Mesenchymal stem cell (in vitro differentiated cells and primary cell): ENCODE measurements around the gene FGD2. TPM values are rescaled to one million over a fixed set of nuclear protein-coding genes. Genes with fewer than 3 reads are reported as not detected.

Experiments used
- DNase-seq: peaks from one replicate; pipeline ENCODE4 v3.0.0-alpha.2; 2013
- H2AFZ ChIP-seq: one replicate; pipeline ENCODE4 v1.6.1; 2013; ENCODE audit warnings: low read depth, mild to moderate bottlenecking, control low read depth, inconsistent platforms, low read length, moderate library complexity
- H2AK5ac ChIP-seq: 2 replicates; pipeline ENCODE4 v1.6.1; 2013; ENCODE audit warnings: low read length, moderate library complexity, mild to moderate bottlenecking, inconsistent platforms; ENCODE audit not compliant: severe bottlenecking
- H2BK120ac ChIP-seq: one replicate; pipeline ENCODE4 v1.6.1; 2013; ENCODE audit warnings: low read depth, mild to moderate bottlenecking, inconsistent platforms, low read length, moderate library complexity
- H2BK12ac ChIP-seq, 2 experiments: one replicate each; pipeline ENCODE4 v1.6.1; 2013; ENCODE audit warnings: inconsistent platforms in 2 of 2, low read length in 2 of 2, mild to moderate bottlenecking in 2 of 2, moderate library complexity in 2 of 2, control low read depth in 1 of 2
- H2BK15ac ChIP-seq: one replicate; pipeline ENCODE4 v1.6.1; 2013; ENCODE audit warnings: mild to moderate bottlenecking, low read depth, inconsistent platforms; ENCODE audit not compliant: poor library complexity, severe bottlenecking
- H2BK5ac ChIP-seq: 2 replicates; pipeline ENCODE4 v1.6.1; 2013; ENCODE audit warnings: low read depth, mild to moderate bottlenecking, low read length, control low read depth, inconsistent platforms; ENCODE audit not compliant: poor library complexity, severe bottlenecking
- H3K14ac ChIP-seq, 2 experiments: one replicate each; pipeline ENCODE4 v1.6.1; 2013; ENCODE audit warnings: inconsistent platforms in 2 of 2, low read length in 2 of 2, control low read depth in 1 of 2, mild to moderate bottlenecking in 1 of 2, moderate library complexity in 1 of 2
- H3K18ac ChIP-seq, 2 experiments: one replicate each; pipeline ENCODE4 v1.6.1; 2013; ENCODE audit warnings: inconsistent platforms in 2 of 2, low read length in 2 of 2, control low read depth in 1 of 2, low read depth in 1 of 2, mild to moderate bottlenecking in 1 of 2
- H3K23ac ChIP-seq, 2 experiments: one replicate each; pipeline ENCODE4 v1.6.1; 2013; ENCODE audit warnings: inconsistent platforms in 2 of 2, low read length in 2 of 2, mild to moderate bottlenecking in 2 of 2, moderate library complexity in 2 of 2, control low read depth in 1 of 2
- H3K27ac ChIP-seq: 2 replicates; pipeline ENCODE4 v1.5.1; 2013; ENCODE audit warnings: mild to moderate bottlenecking, moderate library complexity, low read length, control low read depth, inconsistent platforms; ENCODE audit not compliant: poor library complexity, severe bottlenecking
- H3K27me3 ChIP-seq, 2 experiments: 2 replicates each; pipeline versions ENCODE4 v1.6.1 to v1.7.0; 2013; ENCODE audit warnings: low read length in 2 of 2, mild to moderate bottlenecking in 2 of 2, moderate library complexity in 2 of 2, control low read depth in 1 of 2, inconsistent platforms in 1 of 2; ENCODE audit not compliant: control insufficient read depth in 1 of 2, insufficient read depth in 1 of 2
- H3K36me3 ChIP-seq, 2 experiments: 2 replicates each; pipeline versions ENCODE4 v1.6.1 to v1.7.0; 2013; ENCODE audit warnings: low read length in 2 of 2, control low read depth in 1 of 2, inconsistent platforms in 1 of 2, low read depth in 1 of 2, mild to moderate bottlenecking in 1 of 2; ENCODE audit not compliant: insufficient read depth in 2 of 2, control insufficient read depth in 1 of 2
- H3K4ac ChIP-seq, 2 experiments: one replicate each; pipeline ENCODE4 v1.6.1; 2013; ENCODE audit warnings: inconsistent platforms in 2 of 2, low read length in 2 of 2, mild to moderate bottlenecking in 2 of 2, moderate library complexity in 2 of 2, control low read depth in 1 of 2, low read depth in 1 of 2
- H3K4me1 ChIP-seq: 2 replicates; pipeline ENCODE4 v1.6.1; 2013; ENCODE audit warnings: low read depth, low read length, control low read depth; ENCODE audit not compliant: control insufficient read depth, insufficient read depth
- H3K4me2 ChIP-seq: 2 replicates; pipeline ENCODE4 v1.6.1; 2013; ENCODE audit warnings: low read length, mild to moderate bottlenecking, inconsistent platforms; ENCODE audit not compliant: poor library complexity, severe bottlenecking
- H3K4me3 ChIP-seq, 2 experiments: 2 replicates each; pipeline versions ENCODE4 v1.5.1 to v1.7.0; 2013; ENCODE audit warnings: low read length in 2 of 2, mild to moderate bottlenecking in 2 of 2, control low read depth in 1 of 2, low read depth in 1 of 2; ENCODE audit not compliant: insufficient read depth in 1 of 2
- H3K79me1 ChIP-seq: replicated peaks from 2 replicates; pipeline ENCODE4 v1.6.1; 2013; ENCODE audit warnings: mild to moderate bottlenecking, control low read depth, low read length, inconsistent platforms; ENCODE audit not compliant: poor library complexity, severe bottlenecking
- H3K9ac ChIP-seq: 2 replicates; pipeline ENCODE4 v1.7.0; 2013; ENCODE audit warnings: mild to moderate bottlenecking, low read length, moderate library complexity
- H3K9me3 ChIP-seq: 2 replicates; pipeline ENCODE4 v1.7.0; 2013; ENCODE audit warnings: mild to moderate bottlenecking, low read length; ENCODE audit not compliant: control insufficient read depth
- H4K8ac ChIP-seq: one replicate; pipeline ENCODE4 v1.6.1; 2013; ENCODE audit warnings: inconsistent platforms, mild to moderate bottlenecking, low read length, moderate library complexity
- H4K91ac ChIP-seq: one replicate; pipeline ENCODE4 v1.6.1; 2013; ENCODE audit warnings: mild to moderate bottlenecking, low read length, inconsistent platforms
- WGBS: methylation state at CpG from one replicate; pipeline ENCODE4 v1.1.7; 2013; ENCODE audit warnings: mixed read lengths; 5-methylcytosine and 5-hydroxymethylcytosine counted together
- polyA plus RNA-seq, 2 experiments: library from polyadenylated mRNA; stranded (reverse); fragments of 200-250 nt; gene quantifications; one replicate each; pipeline ENCODE4 v1.2.3, GENCODE V29; 2013

FGD2 gene, protein sequence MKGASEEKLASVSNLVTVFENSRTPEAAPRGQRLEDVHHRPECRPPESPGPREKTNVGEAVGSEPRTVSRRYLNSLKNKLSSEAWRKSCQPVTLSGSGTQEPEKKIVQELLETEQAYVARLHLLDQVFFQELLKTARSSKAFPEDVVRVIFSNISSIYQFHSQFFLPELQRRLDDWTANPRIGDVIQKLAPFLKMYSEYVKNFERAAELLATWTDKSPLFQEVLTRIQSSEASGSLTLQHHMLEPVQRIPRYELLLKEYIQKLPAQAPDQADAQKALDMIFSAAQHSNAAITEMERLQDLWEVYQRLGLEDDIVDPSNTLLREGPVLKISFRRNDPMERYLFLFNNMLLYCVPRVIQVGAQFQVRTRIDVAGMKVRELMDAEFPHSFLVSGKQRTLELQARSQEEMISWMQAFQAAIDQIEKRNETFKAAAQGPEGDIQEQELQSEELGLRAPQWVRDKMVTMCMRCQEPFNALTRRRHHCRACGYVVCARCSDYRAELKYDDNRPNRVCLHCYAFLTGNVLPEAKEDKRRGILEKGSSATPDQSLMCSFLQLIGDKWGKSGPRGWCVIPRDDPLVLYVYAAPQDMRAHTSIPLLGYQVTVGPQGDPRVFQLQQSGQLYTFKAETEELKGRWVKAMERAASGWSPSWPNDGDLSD
- polyA plus RNA-seq (2013, experiment 1 of 2): 0.03 TPM
- not detected for polyA plus RNA-seq (2013, experiment 2 of 2)

DNA sequence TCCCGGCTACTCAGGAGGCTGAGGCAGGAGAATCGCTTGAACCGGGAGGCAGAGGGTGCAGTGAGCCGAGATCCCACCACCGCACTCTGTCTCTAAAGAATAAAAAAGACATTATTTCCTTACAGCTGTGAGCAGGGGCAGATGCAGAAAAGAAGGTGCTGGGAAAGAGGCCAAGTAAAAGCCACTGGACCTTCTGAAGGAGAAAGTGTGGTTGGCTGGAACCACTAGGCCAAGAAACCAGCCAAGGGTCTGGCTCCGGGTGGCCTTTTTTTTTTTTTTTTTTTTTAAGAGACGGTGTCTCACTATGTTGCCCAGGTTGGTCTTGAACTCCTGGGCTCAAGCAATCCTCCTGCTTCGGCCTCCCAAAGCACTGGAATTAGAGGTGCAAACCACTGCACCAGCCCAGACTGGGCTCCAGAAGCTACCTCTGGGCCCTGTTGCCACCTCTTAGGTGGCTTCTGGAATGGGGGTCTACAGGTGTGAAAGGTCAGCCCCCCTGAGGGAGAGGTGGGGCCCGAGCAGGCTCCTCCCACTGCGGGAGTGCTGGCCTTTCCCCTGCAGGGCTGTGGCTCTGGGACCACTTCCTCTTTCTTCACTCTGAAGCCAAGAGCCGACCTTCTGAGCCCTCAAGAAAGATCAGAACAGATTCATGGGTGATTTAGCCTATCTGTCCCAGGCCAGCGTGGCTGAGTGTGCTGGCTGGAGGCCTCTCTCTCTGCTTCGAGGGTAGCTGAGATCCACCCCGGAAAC lies at the start of gene FGD2:
Gene FGD2, plus strand, starts transcription at position 595 of the 750 bp plus-strand sequence. CDS start 163 bp downstream, outside the sequence.
- Histone ChIP-seq H2BK12ac (no peak within 1 kb of the TSS), H3K4ac (no peak within 1 kb of the TSS), H4K8ac (peak within 1 kb of the TSS; percentile 53), H3K27me3 (peaks cover 6 to 26% of the 10 kb centered on the region in 2 experiments), H3K14ac (peak within 1 kb of the TSS in 1 of 2 experiments; percentile 92), H2BK5ac (no peak within 1 kb of the TSS), H3K27ac (peak within 1 kb of the TSS; percentile 46), H3K4me3 (no peak within 1 kb of the TSS), H3K23ac (no peak within 1 kb of the TSS), H3K9me3 (no peaks in the 10 kb centered on the region), H3K79me1 (no peaks in the 10 kb centered on the region), H2BK120ac (no peak within 1 kb of the TSS), H2AK5ac (peak within 1 kb of the TSS; percentile 68), H3K36me3 (no peaks in the 10 kb centered on the region), H2AFZ (no peak within 1 kb of the TSS), H4K91ac (no peak within 1 kb of the TSS), H3K9ac (no peak within 1 kb of the TSS), H3K4me1 (peaks cover 27% of the 10 kb centered on the region), H3K18ac (no peak within 1 kb of the TSS), H3K4me2 (no peak within 1 kb of the TSS), H2BK15ac (no peak within 1 kb of the TSS)
- no peak for DNase-seq
- WGBS: 89% methylated on average over 10 of the region's 14 CpGs

DNA sequence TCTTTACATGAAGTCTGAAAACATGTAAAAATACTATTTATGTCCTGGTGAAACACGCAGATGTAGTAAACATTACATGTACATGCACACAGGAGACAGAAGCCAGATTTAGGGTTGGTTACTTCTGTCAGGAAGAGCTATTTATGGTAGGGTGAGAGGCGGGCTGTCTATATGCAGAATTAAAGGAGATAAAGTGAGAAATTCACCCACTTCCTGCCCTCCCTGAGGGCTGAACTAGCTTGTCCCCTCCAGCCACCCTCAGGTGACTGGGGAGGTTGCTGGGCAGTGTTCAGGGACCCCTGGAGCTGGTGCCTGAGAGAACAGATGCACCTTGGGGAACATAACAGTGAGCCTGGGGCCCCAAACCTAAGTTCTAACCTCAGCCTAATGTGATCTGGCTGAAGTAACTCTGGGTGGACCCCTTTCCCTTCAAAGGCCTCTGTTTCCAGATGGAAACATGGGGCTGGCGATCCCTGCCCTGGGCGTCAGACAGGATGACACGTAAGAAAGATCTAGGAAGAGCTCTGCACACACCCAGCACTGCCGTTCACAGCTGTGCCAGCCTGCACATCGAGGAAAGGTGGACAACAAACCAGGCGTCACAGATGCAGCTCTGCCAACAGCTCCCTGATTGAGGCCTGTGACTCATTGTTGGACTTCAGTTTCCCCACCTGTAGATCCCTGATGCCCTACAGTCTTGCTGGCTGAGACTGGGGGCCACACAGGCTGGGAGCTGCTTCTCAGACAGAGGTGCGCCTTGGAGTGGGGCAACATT lies 49.6 kb upstream of the FGD2 start:
- Histone ChIP-seq H3K27me3 (peaks cover 0 to 28% of the 10 kb centered on the region in 2 experiments), H2BK12ac (no peak overlapping the region), H3K79me1 (no peaks in the 10 kb centered on the region), H2BK15ac (no peak overlapping the region), H3K4me1 (peaks cover 9% of the 10 kb centered on the region), H3K14ac (no peak overlapping the region), H3K4me3 (no peak overlapping the region), H3K36me3 (no peaks in the 10 kb centered on the region), H3K23ac (no peak overlapping the region), H3K4ac (no peak overlapping the region), H3K27ac (no peak overlapping the region), H2BK120ac (no peak overlapping the region), H2AK5ac (no peak overlapping the region), H3K18ac (no peak overlapping the region), H4K91ac (no peak overlapping the region), H2BK5ac (no peak overlapping the region), H3K9ac (no peak overlapping the region), H3K9me3 (no peaks in the 10 kb centered on the region), H2AFZ (no peak overlapping the region), H3K4me2 (no peak overlapping the region), H4K8ac (peak overlapping the region; percentile 67)
- no peak for DNase-seq
- WGBS: 89% methylated on average over 8 of the region's 9 CpGs

DNA sequence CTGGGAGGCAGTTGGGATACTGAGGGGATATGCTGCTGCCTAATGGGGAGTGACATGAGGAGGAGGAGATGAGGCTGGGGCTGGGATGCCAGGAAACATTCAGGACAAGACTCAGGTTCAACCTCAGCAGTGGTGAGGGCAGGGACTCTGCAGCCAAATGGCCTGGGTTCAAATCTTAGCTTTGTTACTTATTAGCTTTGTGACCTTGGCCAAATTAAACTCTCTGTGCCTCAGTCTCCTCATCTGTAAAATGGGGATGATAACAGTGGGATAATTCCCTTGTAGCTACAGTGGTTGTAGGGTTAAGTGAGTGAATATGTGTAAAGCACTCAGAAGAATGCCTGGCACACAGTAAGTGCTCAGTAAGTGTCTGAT lies 49.0 kb upstream of the FGD2 start:
- Histone ChIP-seq H2BK5ac (no peak overlapping the region), H3K4me3 (no peak overlapping the region), H3K27ac (no peak overlapping the region), H3K79me1 (no peaks in the 10 kb centered on the region), H2BK120ac (no peak overlapping the region), H3K27me3 (peaks cover under 1 to 28% of the 10 kb centered on the region in 2 experiments), H2BK12ac (no peak overlapping the region), H4K8ac (no peak overlapping the region), H2AFZ (no peak overlapping the region), H2BK15ac (no peak overlapping the region), H3K4ac (no peak overlapping the region), H3K18ac (no peak overlapping the region), H3K23ac (no peak overlapping the region), H3K9me3 (no peaks in the 10 kb centered on the region), H3K4me1 (peaks cover 9% of the 10 kb centered on the region), H2AK5ac (no peak overlapping the region), H3K4me2 (no peak overlapping the region), H4K91ac (no peak overlapping the region), H3K36me3 (no peaks in the 10 kb centered on the region), H3K9ac (no peak overlapping the region), H3K14ac (no peak overlapping the region)
- DNase-seq: no peak
